ENCODE data around the gene RELN.

DNA sequence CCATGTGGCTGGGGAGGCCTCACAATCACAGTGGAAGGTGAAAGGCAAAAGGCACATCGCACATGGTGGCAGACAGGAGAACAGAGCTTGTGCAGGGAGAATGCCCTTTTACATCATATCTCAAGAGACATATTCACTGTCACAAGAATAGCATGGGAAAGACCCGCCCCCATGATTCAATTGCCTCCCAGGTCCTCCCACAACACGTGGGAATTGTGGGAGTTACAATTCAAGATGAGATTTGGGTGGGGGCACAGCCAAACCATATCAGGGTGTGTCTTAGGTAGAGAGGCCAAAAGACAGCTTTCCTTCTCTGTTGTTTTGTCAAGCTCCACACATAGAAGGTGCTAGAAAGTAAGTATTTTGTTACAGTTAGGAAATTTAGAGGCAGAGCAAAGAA, 522.6 kb downstream of the RELN start:
- TF ChIP-seq, protein P1, sequence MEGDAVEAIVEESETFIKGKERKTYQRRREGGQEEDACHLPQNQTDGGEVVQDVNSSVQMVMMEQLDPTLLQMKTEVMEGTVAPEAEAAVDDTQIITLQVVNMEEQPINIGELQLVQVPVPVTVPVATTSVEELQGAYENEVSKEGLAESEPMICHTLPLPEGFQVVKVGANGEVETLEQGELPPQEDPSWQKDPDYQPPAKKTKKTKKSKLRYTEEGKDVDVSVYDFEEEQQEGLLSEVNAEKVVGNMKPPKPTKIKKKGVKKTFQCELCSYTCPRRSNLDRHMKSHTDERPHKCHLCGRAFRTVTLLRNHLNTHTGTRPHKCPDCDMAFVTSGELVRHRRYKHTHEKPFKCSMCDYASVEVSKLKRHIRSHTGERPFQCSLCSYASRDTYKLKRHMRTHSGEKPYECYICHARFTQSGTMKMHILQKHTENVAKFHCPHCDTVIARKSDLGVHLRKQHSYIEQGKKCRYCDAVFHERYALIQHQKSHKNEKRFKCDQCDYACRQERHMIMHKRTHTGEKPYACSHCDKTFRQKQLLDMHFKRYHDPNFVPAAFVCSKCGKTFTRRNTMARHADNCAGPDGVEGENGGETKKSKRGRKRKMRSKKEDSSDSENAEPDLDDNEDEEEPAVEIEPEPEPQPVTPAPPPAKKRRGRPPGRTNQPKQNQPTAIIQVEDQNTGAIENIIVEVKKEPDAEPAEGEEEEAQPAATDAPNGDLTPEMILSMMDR (IDR thresholded peaks at IDR 0.05) = no peak
- no peak for TF ChIP-seq POLR2A (IDR thresholded peaks at IDR 0.05)

All from testis (tissue), 2 donors.